PC-9 (cell line): ENCODE results near the gene FREM2.

ENCODE experiments used
- EZH2 ChIP-seq: fragments of 200-600 bp; sonication (generic); IDR thresholded peaks from 2 replicates; pipeline ENCODE4 v1.8.0; 2017; ENCODE audit warnings: antibody characterized with exemption, low read depth
- TF ChIP-seq, protein P1 (sequence below): fragments of 200-600 bp; sonication (generic); conservative IDR thresholded peaks from 2 replicates; pipeline ENCODE4 v1.6.1; 2017; ENCODE audit warnings: mixed run types, antibody characterized with exemption, mild to moderate bottlenecking, moderate library complexity

DNA sequence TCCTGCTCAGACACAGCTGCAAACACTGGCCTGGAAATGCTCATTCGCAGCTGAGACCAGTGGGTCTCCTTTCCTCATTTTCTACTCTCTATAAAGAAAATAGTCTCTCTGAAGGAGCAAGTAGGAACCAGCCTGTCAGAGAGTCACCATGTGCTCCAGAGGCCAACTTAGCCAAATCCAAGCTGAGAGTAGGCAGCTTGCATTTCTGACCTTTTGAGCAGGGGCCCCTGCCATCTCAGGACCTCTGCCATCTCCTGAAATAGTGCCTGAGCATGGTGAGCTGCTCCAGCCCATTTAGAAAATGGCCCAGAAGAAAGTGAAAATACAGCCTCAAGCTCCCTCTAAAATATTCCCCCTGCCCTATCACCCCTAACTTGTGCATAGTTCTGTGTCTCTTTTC is 208.2 kb downstream of the FREM2 start:
- TF ChIP-seq, protein P1, sequence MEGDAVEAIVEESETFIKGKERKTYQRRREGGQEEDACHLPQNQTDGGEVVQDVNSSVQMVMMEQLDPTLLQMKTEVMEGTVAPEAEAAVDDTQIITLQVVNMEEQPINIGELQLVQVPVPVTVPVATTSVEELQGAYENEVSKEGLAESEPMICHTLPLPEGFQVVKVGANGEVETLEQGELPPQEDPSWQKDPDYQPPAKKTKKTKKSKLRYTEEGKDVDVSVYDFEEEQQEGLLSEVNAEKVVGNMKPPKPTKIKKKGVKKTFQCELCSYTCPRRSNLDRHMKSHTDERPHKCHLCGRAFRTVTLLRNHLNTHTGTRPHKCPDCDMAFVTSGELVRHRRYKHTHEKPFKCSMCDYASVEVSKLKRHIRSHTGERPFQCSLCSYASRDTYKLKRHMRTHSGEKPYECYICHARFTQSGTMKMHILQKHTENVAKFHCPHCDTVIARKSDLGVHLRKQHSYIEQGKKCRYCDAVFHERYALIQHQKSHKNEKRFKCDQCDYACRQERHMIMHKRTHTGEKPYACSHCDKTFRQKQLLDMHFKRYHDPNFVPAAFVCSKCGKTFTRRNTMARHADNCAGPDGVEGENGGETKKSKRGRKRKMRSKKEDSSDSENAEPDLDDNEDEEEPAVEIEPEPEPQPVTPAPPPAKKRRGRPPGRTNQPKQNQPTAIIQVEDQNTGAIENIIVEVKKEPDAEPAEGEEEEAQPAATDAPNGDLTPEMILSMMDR: no peak
- TF ChIP-seq EZH2: no peak
